ENCODE measurements around the gene PRKG1. TPM values are rescaled to one million over a fixed set of nuclear protein-coding genes. Genes with fewer than 3 reads are reported as not detected.
"Not testable (repeated sequence)": the region's sequence is repeated elsewhere in the genome, so short reads cannot be mapped to it uniquely, and the experiment has no call there.

Gene PRKG1
- total RNA-seq, 1 donor from 2014 or later, result 28.2 TPM

GRCh38 chr10:51419196-51420093 lies 345.2 kb downstream of the PRKG1 start:
- intact Hi-C loops (cut with DNase I), result loop anchor here (5.0 to 10.0 kb wide), 2 partner anchors 42 to 345 kb away; partner anchors contain the start of gene PRKG1
- ATAC-seq (ENCODE audit: poor library complexity) (peak; percentile 70), DNase-seq (no peak)

DNA sequence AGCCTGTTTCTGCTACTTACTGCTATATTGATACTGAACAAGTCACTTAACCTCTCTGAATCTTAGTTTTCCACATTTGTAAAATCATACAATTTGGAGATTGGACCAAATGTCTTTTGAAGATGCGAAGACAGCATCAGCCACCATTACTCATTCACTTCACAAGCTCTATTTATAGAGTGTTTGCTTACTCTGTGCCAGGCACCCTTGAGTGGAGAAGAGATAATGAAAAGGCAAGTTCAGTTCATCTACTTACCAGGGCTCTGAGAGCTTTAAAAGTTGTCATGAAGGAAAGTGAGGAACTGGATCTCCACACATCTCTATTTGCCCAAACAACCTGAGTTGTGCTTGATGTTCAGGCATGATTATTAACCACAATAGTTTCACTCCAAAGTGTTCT lies 347.6 kb downstream of the PRKG1 start:
- ATAC-seq (ENCODE audit: poor library complexity) (peak; percentile 80), DNase-seq (no peak)
- intact Hi-C loops (cut with DNase I), result no loop called here

GRCh38 chr10:51422311-51423120 lies 348.2 kb downstream of the PRKG1 start:
- intact Hi-C loops (cut with DNase I), result no loop called here
- DNase-seq, result peak; percentile 50

DNA sequence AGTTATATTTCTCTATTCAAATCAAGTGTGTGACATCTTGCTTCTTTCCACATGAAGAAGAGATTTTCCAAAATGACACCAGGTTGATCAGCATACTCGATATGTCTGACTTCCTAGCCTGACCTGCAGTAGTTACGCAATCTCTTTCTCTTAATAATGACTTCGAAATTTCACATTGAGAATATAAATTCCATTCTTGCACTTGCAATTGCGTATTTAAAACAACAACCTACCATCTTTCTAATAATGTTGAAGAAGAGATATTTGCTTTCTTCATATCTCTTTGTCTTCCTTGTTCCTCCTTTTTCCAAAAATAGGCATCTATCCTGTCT lies 348.8 kb downstream of the PRKG1 start:
- ATAC-seq (ENCODE audit: poor library complexity), result no peak
- DNase-seq, result no peak
- intact Hi-C loops (cut with DNase I), result no loop called here

More at GRCh38 chr10:51422311-51423120, 348.2 kb downstream of the PRKG1 start:
- ATAC-seq (ENCODE audit: poor library complexity), result peak; percentile 68

DNA sequence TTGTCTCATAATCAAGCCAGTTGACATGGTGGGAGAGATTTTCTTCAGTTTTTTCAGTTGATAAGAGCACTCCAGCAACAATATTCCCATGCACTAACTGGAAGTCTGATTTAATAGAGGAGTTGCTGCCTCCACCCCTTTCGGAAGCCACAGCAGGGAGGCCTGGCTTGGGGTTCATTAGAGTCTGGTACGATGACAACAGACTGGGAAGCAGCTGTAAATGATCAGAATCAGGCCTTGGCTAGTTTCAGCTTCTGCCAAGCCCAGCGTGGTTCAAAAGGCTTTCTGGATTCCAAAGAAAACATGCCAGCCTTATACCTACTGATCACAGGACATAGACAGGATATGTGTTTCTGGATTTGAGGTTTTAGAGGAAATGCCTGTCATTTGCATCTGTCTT lies 351.1 kb downstream of the PRKG1 start:
- peak; percentile 25 for ATAC-seq (ENCODE audit: poor library complexity)
- intact Hi-C loops (cut with DNase I), result no loop called here
- DNase-seq, result peak; percentile 40

GRCh38 chr10:51427758-51428157 lies 353.5 kb downstream of the PRKG1 start:
- no peak for DNase-seq
- intact Hi-C loops (cut with DNase I), result no loop called here
- ATAC-seq (ENCODE audit: poor library complexity), result no peak

- DNase-seq (no peak), ATAC-seq (ENCODE audit: poor library complexity) (no peak)
- intact Hi-C loops (cut with DNase I), result no loop called here
These were observed 356.2 kb downstream of the PRKG1 start for GRCh38 chr10:51430506-51430905.

DNA sequence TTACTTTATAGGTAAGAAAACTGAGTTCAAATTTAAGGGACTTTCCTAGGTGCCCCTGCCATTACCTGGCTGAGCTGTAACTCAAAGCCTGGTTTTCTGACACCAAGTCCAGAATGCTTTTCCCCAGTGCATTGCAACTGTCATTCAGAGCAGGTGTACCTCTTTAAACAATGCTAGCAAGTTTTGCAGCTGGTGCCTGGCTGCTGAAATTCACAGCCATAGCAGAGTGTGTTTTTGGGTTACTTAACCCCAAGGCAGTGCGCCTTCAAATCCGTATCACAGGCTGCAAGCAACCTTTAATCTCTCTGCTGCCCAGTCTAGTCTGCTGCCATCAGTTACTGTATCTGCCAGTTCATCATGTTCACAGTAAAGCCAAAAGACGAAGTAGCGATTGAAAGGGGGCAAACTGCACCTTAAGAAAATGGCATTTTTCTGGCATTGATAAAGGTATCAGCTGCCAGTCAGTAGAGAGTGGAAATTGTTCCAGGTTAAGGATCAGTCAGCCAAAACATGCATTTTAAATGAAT lies 359.7 kb downstream of the PRKG1 start:
- DNase-seq, result no peak
- intact Hi-C loops (cut with DNase I), result no loop called here
- no peak for ATAC-seq (ENCODE audit: poor library complexity)

GRCh38 chr10:51436805-51437204 lies 362.5 kb downstream of the PRKG1 start:
- DNase-seq (no peak), ATAC-seq (ENCODE audit: poor library complexity) (no peak)
- intact Hi-C loops (cut with DNase I), result no loop called here

DNA sequence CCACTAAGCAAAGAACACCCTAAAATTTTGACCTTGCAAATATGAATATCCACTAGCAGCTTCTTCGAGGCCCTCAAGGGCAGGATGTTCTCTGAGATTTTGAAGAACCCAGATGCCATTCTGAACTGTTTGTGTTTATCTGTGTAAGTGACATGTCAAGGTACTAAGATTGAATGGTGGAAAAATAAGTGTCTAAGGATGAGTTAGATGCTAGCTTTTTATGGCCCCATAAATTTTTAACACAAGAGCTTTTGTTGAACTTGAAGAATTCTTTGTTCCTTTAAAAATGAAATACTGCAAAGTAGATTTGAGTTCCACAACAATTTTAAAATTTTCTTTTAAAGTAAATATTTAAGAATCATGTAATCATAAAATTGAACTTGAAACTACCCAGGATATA lies 365.4 kb downstream of the PRKG1 start:
- DNase-seq (no peak), ATAC-seq (ENCODE audit: poor library complexity) (no peak)
- intact Hi-C loops (cut with DNase I), result no loop called here

DNA sequence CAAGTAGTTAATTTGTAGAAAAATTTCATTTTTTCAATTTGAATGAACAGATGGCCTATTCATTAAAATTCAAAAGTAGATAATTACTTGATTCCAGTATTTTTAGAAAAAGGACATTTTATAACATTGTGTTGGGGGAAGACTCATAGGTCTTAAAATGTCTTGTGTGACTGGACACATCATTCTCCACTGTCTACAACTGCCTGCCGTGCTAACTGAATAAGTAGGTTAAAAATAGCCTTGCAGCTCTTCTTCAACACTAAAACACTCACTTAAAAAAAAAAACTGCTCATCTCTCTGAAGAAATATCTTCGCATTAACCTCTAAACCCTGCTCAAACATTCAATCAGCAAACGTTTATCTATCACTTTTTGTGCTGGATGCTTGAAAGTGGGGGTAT lies 371.3 kb downstream of the PRKG1 start:
- ATAC-seq (ENCODE audit: poor library complexity) (peak; percentile 57), DNase-seq (no peak)
- intact Hi-C loops (cut with DNase I), result no loop called here

DNA sequence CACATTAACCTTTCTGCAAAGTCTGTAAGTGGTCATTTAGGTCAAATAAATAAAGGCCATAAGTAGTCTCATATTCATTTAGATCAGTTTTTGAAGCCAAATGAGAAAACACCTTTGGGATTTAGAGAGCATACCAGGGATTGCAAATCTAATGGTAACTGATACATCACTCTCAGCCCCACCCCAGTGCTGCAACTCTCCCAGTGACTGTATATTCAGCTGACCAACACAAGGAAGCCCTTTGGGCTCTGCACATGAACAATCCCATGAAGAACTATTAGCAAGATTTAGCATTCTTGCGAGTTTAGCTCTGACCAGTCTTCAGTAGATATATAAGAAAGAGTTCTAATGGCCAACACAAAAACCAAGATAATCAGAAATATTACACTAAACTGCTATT lies 372.8 kb downstream of the PRKG1 start:
- DNase-seq, result no peak
- intact Hi-C loops (cut with DNase I), result no loop called here
- ATAC-seq (ENCODE audit: poor library complexity), result no peak

DNA sequence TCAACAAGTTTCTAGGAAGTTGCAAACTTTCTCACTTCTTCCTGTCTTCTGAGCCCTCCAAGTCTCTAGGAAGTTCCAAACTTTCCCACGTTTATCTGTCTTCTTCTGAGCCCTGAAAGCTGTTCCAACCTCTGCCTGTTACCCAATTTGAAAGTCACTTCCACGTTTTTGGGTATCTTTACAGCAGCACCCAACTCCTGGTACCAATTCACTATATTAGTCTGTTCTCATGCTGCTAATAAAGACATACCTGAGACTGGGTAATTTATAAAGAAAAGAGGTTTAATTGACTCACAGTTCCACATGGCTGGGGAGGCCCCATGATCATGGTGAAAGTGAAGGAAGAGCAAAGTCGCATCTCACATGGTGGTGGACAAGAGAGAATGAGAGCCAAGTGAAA lies 381.5 kb downstream of the PRKG1 start:
- DNase-seq; ATAC-seq (ENCODE audit: poor library complexity); intact Hi-C loops (cut with DNase I): not testable (repeated sequence)

DNA sequence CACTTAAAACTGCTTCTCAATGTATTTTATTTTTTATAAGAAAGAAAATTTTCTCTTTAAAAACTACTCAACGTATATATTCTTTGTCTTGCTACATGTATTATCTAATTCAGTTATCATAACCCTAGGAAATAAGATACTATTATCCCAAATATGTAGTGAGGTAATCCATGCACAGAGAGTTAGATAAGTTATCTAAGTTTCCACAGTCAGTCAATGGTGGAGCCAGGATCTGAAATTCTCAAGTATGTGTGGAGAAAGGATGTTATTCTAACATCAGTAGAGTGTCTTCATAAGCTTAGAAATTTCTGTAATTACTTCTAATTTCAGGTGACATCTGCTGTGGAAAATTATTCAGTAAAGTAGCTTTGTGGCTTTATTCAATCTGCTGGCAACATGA lies 385.2 kb downstream of the PRKG1 start:
- ATAC-seq (ENCODE audit: poor library complexity) (no peak), DNase-seq (no peak)
- intact Hi-C loops (cut with DNase I), result no loop called here

DNA sequence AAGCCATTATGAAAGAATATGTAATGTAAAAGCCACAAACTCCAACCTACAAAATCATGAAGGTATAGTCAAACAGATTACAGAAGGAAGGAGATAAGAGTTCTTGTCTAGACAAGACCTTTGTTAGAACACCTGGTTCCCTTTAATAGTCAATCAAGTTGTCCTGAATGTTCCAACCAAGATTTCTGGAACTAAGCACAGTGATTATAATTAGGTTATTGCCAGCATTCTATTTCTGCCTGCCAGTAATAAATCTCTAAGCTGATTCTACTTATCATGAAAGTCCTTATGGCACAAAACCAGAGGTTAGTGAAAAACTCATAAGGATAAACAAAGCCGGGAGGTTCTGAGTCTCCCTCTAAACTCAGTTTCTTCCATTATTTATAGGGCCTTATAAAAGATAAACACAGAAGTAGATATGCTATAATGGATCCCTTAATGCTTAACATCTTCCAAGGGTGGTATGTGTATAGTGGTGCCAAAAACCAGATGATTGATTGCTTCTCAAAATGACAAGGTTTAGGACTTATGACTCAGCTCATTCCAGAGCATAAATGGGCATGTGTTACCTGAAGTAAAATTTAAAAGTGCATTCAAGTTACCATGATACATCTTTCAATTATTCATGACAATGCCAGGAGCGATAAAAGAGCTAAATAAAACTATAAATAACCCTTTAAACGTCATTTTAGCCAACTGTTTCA lies 387.9 kb downstream of the PRKG1 start:
- intact Hi-C loops (cut with DNase I), result no loop called here
- ATAC-seq (ENCODE audit: poor library complexity) (peak; percentile 71), DNase-seq (no peak)

DNA sequence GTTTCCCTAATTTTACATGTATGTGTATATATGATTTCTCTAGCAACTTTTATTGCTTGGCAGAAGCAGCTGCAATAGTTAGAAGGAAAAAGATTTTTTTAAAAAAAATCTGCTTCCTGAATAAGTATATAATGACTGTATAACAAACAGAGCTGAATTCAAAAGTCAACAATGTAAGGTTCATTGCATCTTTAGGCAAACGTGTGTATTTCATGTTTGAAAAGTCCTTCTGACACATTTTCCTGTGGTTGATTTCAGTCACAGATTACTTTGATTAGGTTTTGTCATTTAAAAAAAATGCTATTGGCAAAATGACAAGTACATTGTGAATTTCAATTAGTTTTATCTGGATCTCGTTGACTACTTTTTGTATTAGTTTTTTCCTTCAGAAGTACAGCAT lies 394.1 kb downstream of the PRKG1 start:
- ATAC-seq (ENCODE audit: poor library complexity) (no peak), DNase-seq (no peak)
- intact Hi-C loops (cut with DNase I), result no loop called here

DNA sequence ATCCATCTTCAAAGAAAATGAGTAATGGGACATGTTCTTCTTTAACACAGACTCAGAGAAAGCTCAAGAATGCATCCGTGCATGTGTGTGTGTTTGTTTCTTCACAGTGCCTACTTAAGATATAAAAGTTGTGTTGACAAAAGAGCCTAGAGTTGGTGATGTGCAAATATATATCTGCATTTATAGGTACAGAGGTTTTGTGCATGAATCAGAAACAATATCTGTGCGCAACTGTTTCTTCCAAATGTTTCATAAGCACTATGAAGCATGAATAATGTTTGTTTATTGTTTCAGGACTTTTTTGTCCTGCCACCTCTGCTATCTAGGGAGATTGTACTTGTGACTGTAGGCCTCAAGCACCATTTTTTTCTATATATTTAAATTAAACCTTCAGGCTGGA lies 395.4 kb downstream of the PRKG1 start:
- intact Hi-C loops (cut with DNase I), result no loop called here
- no peak for DNase-seq
- ATAC-seq (ENCODE audit: poor library complexity), result no peak

- intact Hi-C loops (cut with DNase I), result no loop called here
- ATAC-seq (ENCODE audit: poor library complexity), result no peak
- DNase-seq, result no peak
These were observed 397.0 kb downstream of the PRKG1 start for GRCh38 chr10:51471271-51471670.

DNA sequence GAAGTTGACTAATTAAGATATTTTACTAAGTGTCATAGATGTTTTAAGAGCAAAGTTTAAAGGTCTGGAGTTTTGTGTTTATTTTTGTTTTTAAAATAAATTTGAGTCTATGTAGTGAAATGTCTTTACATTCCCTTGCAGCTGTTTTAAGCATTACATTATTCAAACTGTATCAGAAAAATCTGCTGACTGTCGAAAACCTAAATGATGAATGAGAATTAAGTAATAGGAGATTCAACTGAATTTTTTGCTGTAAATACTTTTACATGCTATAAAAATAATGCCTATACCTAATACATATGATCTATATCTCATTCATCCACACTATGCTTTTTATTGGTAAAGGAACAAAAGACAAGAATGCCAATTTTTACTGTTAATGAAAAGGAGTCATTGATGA lies 397.9 kb downstream of the PRKG1 start:
- DNase-seq, result no peak

More for the DNA sequence above, 397.9 kb downstream of the PRKG1 start:
- ATAC-seq (ENCODE audit: poor library complexity), result no peak
- intact Hi-C loops (cut with DNase I), result no loop called here

Measured in Right ventricle myocardium superior (tissue), 1 donor.